H1 (cell line): Measurements from ENCODE around the gene CNST. TPM values are rescaled to one million over a fixed set of nuclear protein-coding genes. Genes with fewer than 3 reads are reported as not detected.

ENCODE experiments used
- CTCF ChIA-PET: fragments of 300-600 bp; sonication (Branson Sonifier 250); formaldehyde crosslinking; loops from one replicate; lab custom pipeline; 2021; ENCODE audit not compliant: partially characterized antibody; lab: Charles Lee
- POLR2A ChIA-PET: fragments of 300-600 bp; sonication (Branson Sonifier 250); formaldehyde crosslinking; loops from one replicate; lab custom pipeline; 2021; ENCODE audit warnings: inconsistent platforms; ENCODE audit not compliant: partially characterized antibody; lab: Charles Lee
- DNase-seq, 2 experiments: peaks; one replicate each; pipeline versions ENCODE4 v3.0.0 to v3.0.0-alpha.2; 2010 to 2022; ENCODE audit warnings: low spot score in 2 of 2, low read depth in 1 of 2, mixed read lengths in 1 of 2
- FAIRE-seq: peaks from 2 replicates; lab custom pipeline; 2011; peaks lifted over from hg19 to GRCh38; lab: Jason Lieb, UNC
- H2AFZ ChIP-seq: 2 replicates; pipeline ENCODE4 v1.8.1; 2012; ENCODE audit warnings: low read length, inconsistent platforms
- H2AK5ac ChIP-seq: 2 replicates; pipeline ENCODE4 v1.6.1; 2013; ENCODE audit warnings: low read depth, low read length
- H2BK120ac ChIP-seq: replicated peaks from 2 replicates; pipeline ENCODE3; 2013; ENCODE audit warnings: low read depth, low read length, inconsistent platforms
- H2BK12ac ChIP-seq: 2 replicates; pipeline ENCODE4 v1.6.1; 2013; ENCODE audit warnings: low read depth, low read length
- H2BK15ac ChIP-seq: 2 replicates; pipeline ENCODE4 v1.6.1; 2013; ENCODE audit warnings: low read length
- H2BK20ac ChIP-seq: 2 replicates; pipeline ENCODE4 v1.6.1; 2013; ENCODE audit warnings: low read length
- H2BK5ac ChIP-seq: 2 replicates; pipeline ENCODE4 v1.6.1; 2013; ENCODE audit warnings: low read depth, low read length
- H3K14ac ChIP-seq: 2 replicates; pipeline ENCODE4 v1.6.1; 2013; ENCODE audit warnings: inconsistent platforms; ENCODE audit not compliant: insufficient read length
- H3K18ac ChIP-seq: 2 replicates; pipeline ENCODE4 v1.6.1; 2013; ENCODE audit warnings: low read length; ENCODE audit errors: extremely low read depth
- H3K23ac ChIP-seq: 2 replicates; pipeline ENCODE4 v1.6.1; 2013; ENCODE audit warnings: inconsistent platforms; ENCODE audit not compliant: insufficient read length
- H3K23me2 ChIP-seq: 2 replicates; pipeline ENCODE4 v1.6.1; 2013; ENCODE audit warnings: low read depth, low read length
- H3K27ac ChIP-seq: 2 replicates; pipeline ENCODE4 v1.6.1; 2011; ENCODE audit warnings: low read depth, low read length, inconsistent platforms
- H3K27me3 ChIP-seq, 4 experiments: replicated peaks in 1 of 4; 1 replicate in 1 of 4; 2 replicates in 3 of 4; pipeline versions ENCODE4 v1.6.1 to v1.8.1; 2011 to 2013; ENCODE audit warnings: low read length in 3 of 4, mild to moderate bottlenecking in 3 of 4, inconsistent platforms in 2 of 4, mixed read lengths in 2 of 4, moderate library complexity in 1 of 4; ENCODE audit not compliant: control insufficient read depth in 3 of 4, insufficient read depth in 3 of 4; ENCODE audit errors: extremely low read depth in 1 of 4
- H3K36me3 ChIP-seq, 4 experiments: 2 replicates each; pipeline versions ENCODE4 v1.6.1 to v1.8.1; 2011 to 2013; ENCODE audit warnings: mild to moderate bottlenecking in 4 of 4, low read length in 3 of 4, moderate library complexity in 2 of 4, control low read depth in 1 of 4, inconsistent platforms in 1 of 4; ENCODE audit not compliant: insufficient read depth in 4 of 4, control insufficient read depth in 2 of 4
- H3K4ac ChIP-seq: replicated peaks from 2 replicates; pipeline ENCODE3; 2013; ENCODE audit warnings: low read length, low read depth, mixed read lengths, inconsistent platforms; ENCODE audit not compliant: insufficient read length
- H3K4me1 ChIP-seq, 4 experiments: replicated peaks in 1 of 4; 1 replicate in 1 of 4; 2 replicates in 3 of 4; pipeline versions ENCODE4 v1.6.1 to v1.8.1; 2011 to 2013; ENCODE audit warnings: low read length in 3 of 4, inconsistent platforms in 2 of 4, mixed read lengths in 1 of 4; ENCODE audit not compliant: insufficient read depth in 4 of 4, control insufficient read depth in 3 of 4
- H3K4me2 ChIP-seq, 2 experiments: 2 replicates each; pipeline versions ENCODE4 v1.6.1 to v1.8.1; 2011 to 2013; ENCODE audit warnings: low read depth in 2 of 2, low read length in 2 of 2, control low read depth in 1 of 2, inconsistent platforms in 1 of 2, mild to moderate bottlenecking in 1 of 2; ENCODE audit not compliant: insufficient read depth in 1 of 2
- H3K4me3 ChIP-seq, 4 experiments: fragments of 200-600, 300-600 bp in 1 of 4; sonication (generic), shearing (Covaris generic), sonication (Bioruptor Twin) in 1 of 4; 2 replicates each; pipeline versions ENCODE4 v1.5.1 to v1.8.1; 2011 to 2016; ENCODE audit warnings: low read length in 4 of 4, low read depth in 3 of 4, control low read depth in 2 of 4, inconsistent platforms in 2 of 4, mild to moderate bottlenecking in 2 of 4, mixed read lengths in 1 of 4, moderate library complexity in 1 of 4; ENCODE audit not compliant: insufficient read depth in 2 of 4; ENCODE audit errors: extremely low read depth in 1 of 4
- H3K56ac ChIP-seq: replicated peaks from 2 replicates; pipeline ENCODE3; 2013; ENCODE audit warnings: low read depth, mild to moderate bottlenecking, mixed read lengths, low read length, inconsistent platforms; ENCODE audit not compliant: insufficient read length
- H3K79me1 ChIP-seq: 2 replicates; pipeline ENCODE4 v1.6.1; 2013; ENCODE audit warnings: low read depth, low read length, control low read depth
- H3K79me2 ChIP-seq, 2 experiments: 2 replicates each; pipeline versions ENCODE4 v1.6.1 to v1.8.1; 2012 to 2013; ENCODE audit warnings: low read length in 2 of 2, mild to moderate bottlenecking in 2 of 2, inconsistent platforms in 1 of 2; ENCODE audit not compliant: insufficient read depth in 2 of 2, control insufficient read depth in 1 of 2
- H3K9ac ChIP-seq, 4 experiments: replicated peaks in 1 of 4; 1 replicate in 1 of 4; 2 replicates in 3 of 4; pipeline versions ENCODE4 v1.6.1 to v1.8.1; 2011 to 2013; ENCODE audit warnings: low read depth in 3 of 4, low read length in 3 of 4, control low read depth in 2 of 4, mild to moderate bottlenecking in 2 of 4, moderate library complexity in 2 of 4, inconsistent platforms in 1 of 4; ENCODE audit errors: extremely low read depth in 1 of 4
- H3K9me3 ChIP-seq, 2 experiments: 2 replicates each; pipeline versions ENCODE4 v1.6.1 to v1.8.1; 2012 to 2013; ENCODE audit warnings: mild to moderate bottlenecking in 2 of 2, moderate library complexity in 2 of 2, control low read depth in 1 of 2, inconsistent platforms in 1 of 2, low read depth in 1 of 2, low read length in 1 of 2, mixed read lengths in 1 of 2; ENCODE audit not compliant: insufficient read depth in 2 of 2
- H4K20me1 ChIP-seq, 2 experiments: replicated peaks in 1 of 2; 2 replicates each; pipeline versions ENCODE3 to v1.8.1; 2011 to 2013; ENCODE audit warnings: inconsistent platforms in 2 of 2, low read length in 2 of 2, mild to moderate bottlenecking in 1 of 2; ENCODE audit not compliant: insufficient read depth in 2 of 2, control insufficient read depth in 1 of 2
- H4K5ac ChIP-seq: 2 replicates; pipeline ENCODE4 v1.6.1; 2013; ENCODE audit warnings: low read length, low read depth, mixed read lengths, inconsistent platforms; ENCODE audit not compliant: insufficient read length
- H4K8ac ChIP-seq: 2 replicates; pipeline ENCODE4 v1.8.0; 2013; ENCODE audit warnings: mild to moderate bottlenecking, moderate library complexity, low read length, inconsistent platforms; ENCODE audit not compliant: insufficient read depth; ENCODE audit errors: extremely low read depth
- H4K91ac ChIP-seq: replicated peaks from 2 replicates; pipeline ENCODE3; 2013; ENCODE audit warnings: low read length, mixed read lengths, inconsistent platforms; ENCODE audit not compliant: insufficient read length
- CHD1 ChIP-seq: IDR thresholded peaks from 2 replicates; pipeline ENCODE4 v1.6.1; 2012; ENCODE audit warnings: low read depth, low read length, improper control_type of control experiment
- GABPA ChIP-seq: IDR thresholded peaks from 2 replicates; pipeline ENCODE4 v1.6.1; 2011; ENCODE audit warnings: mild to moderate bottlenecking, low read length, moderate library complexity, borderline replicate concordance; ENCODE audit not compliant: insufficient read depth
- GTF2F1 ChIP-seq: IDR thresholded peaks from 2 replicates; pipeline ENCODE4 v1.6.1; 2012; ENCODE audit warnings: low read depth, low read length, improper control_type of control experiment, borderline replicate concordance
- JUND ChIP-seq: IDR thresholded peaks from 2 replicates; pipeline ENCODE4 v1.6.1; 2011; ENCODE audit warnings: mild to moderate bottlenecking, improper control_type of control experiment, low read length
- KDM4A ChIP-seq: IDR thresholded peaks from one replicate; pipeline ENCODE4 v1.7.1; 2012; ENCODE audit warnings: low read depth, mild to moderate bottlenecking, moderate library complexity, low read length, inconsistent platforms; ENCODE audit not compliant: severe bottlenecking
- NANOG ChIP-seq: IDR thresholded peaks from 2 replicates; pipeline ENCODE4 v1.6.1; 2011; ENCODE audit warnings: low read length, low read depth, mild to moderate bottlenecking, inconsistent platforms; ENCODE audit not compliant: insufficient read depth, poor library complexity, severe bottlenecking
- RBBP5 ChIP-seq: IDR thresholded peaks from 2 replicates; pipeline ENCODE4 v1.7.1; 2012; ENCODE audit warnings: low read depth, mild to moderate bottlenecking, inconsistent platforms, low read length, moderate library complexity, borderline replicate concordance
- SIRT6 ChIP-seq: IDR thresholded peaks from one replicate; pipeline ENCODE4 v1.7.1; 2012; ENCODE audit warnings: low read length, inconsistent platforms
- SIX5 ChIP-seq: IDR thresholded peaks from 2 replicates; pipeline ENCODE4 v1.6.1; 2011; ENCODE audit warnings: mild to moderate bottlenecking, low read depth, low read length
- TEAD4 ChIP-seq: IDR thresholded peaks from 2 replicates; pipeline ENCODE4 v1.6.1; 2012; ENCODE audit warnings: low read depth, low read length, inconsistent platforms, mixed read lengths
- WGBS, 2 experiments: shearing (Covaris generic) in 1 of 2; methylation state at CpG; one replicate each; pipeline versions ENCODE4 v1.1.6 to v1.1.7; 2013 to 2015; ENCODE audit warnings: low lambda C conversion rate in 2 of 2, mixed read lengths in 2 of 2, inconsistent platforms in 1 of 2, low coverage in 1 of 2, missing lambda C conversion rate in 1 of 2; ENCODE audit not compliant: insufficient replicate concordance in 2 of 2, insufficient coverage in 1 of 2, insufficient read length in 1 of 2; ENCODE audit errors: extremely low coverage in 1 of 2, missing lambda C conversion rate in 1 of 2; 5-methylcytosine and 5-hydroxymethylcytosine counted together
- polyA plus RNA-seq, 7 experiments: library from polyadenylated mRNA; depleted of rRNA in 3 of 7; stranded (reverse) in 5 of 7; unstranded in 2 of 7; fragments of >200 nt in 5 of 7; fragments of 200-250 nt in 2 of 7; gene quantifications; 1 replicate in 5 of 7; 2 replicates in 1 of 7; 4 replicates in 1 of 7; pipeline versions ENCODE4 v1.2.1 to v1.2.3, GENCODE V29; 2011 to 2013; ENCODE audit warnings: missing spikeins in 2 of 7, mixed read lengths in 2 of 7
- total RNA-seq: library from RNA; stranded (reverse); fragmentation: NEBNext Ultra II Directional; extraction: Animal tissue kit (Norgen Biotek cat#: 25700); gene quantifications from 2 replicates; pipeline ENCODE4 v1.2.1, GENCODE V29; 2021

The CNST gene
- total and polyA plus RNA-seq, 2 of the 8 experiments (the other 6 are each of a cell fraction or from before 2014, with no cell fraction given), result 5.3 to 21.3 TPM

- H2BK15ac ChIP-seq, result no peak overlapping the region
- H2AK5ac ChIP-seq, result no peak overlapping the region
- no peak overlapping the region for H3K4me2 ChIP-seq
- peaks cover 3% of the 10 kb centered on the region in 2 experiments; a peak in 3 of 4 replicates for H3K9me3 ChIP-seq
- H3K27ac ChIP-seq, result no peak overlapping the region
- ChIA-PET CTCF (interaction anchor here (0.6 kb wide), 1 partner anchor 1083 kb away, joined by 3 read pairs; no protein-coding TSS in a partner anchor), POLR2A (no interaction called here)
- H4K8ac ChIP-seq, result no peak overlapping the region
- no peaks in the 10 kb centered on the region for H3K36me3 ChIP-seq
- 86% methylated on average over 14 of the region's 17 CpGs; no CpG with 5 or more reads in 1 of the 2 experiments for WGBS, 2 experiments
- H3K23me2 ChIP-seq, result no peaks in the 10 kb centered on the region
- H4K5ac ChIP-seq, result no peak overlapping the region
- H3K79me1 ChIP-seq, result no peaks in the 10 kb centered on the region
- no peaks in the 10 kb centered on the region for H4K20me1 ChIP-seq
- H2BK20ac ChIP-seq, result no peak overlapping the region
- H2BK120ac ChIP-seq, result no peak overlapping the region
- no peak for FAIRE-seq
- H2AFZ ChIP-seq, result no peak overlapping the region
- no peaks in the 10 kb centered on the region for H3K79me2 ChIP-seq
- H3K27me3 ChIP-seq, result no peaks in the 10 kb centered on the region
- no peak overlapping the region for H3K14ac ChIP-seq
- H4K91ac ChIP-seq, result no peak overlapping the region
- H2BK5ac ChIP-seq, result no peak overlapping the region
- TF ChIP-seq SIRT6 (no peak), GTF2F1 (no peak), SIX5 (no peak), NANOG (no peak), KDM4A (no peak), GABPA (no peak), JUND (no peak), RBBP5 (no peak), TEAD4 (no peak), CHD1 (no peak)
- H2BK12ac ChIP-seq, result no peak overlapping the region
- no peak overlapping the region for H3K23ac ChIP-seq
- DNase-seq, result no peak
- no peak overlapping the region for H3K4me3 ChIP-seq
- H3K18ac ChIP-seq, result no peak overlapping the region
- no peak overlapping the region for H3K4ac ChIP-seq
- H3K9ac ChIP-seq, result no peak overlapping the region
- no peaks in the 10 kb centered on the region for H3K4me1 ChIP-seq
- no peak overlapping the region for H3K56ac ChIP-seq
These were observed 47.6 kb upstream of the CNST start for GRCh38 chr1:246518456-246519205.
